Tibial nerve (tissue), 4 donors: Measurements from ENCODE around the gene WDR82. TPM values are rescaled to one million over a fixed set of nuclear protein-coding genes. Genes with fewer than 3 reads are reported as not detected.

Experiments used
- DNase-seq, 2 donors: peaks; one replicate each; pipeline ENCODE4 v3.0.0-alpha.2; 2019; ENCODE audit warnings: low spot score in 2 of 2
- H3K27ac ChIP-seq, 4 donors: fragments of 200-600 bp; sonication (generic) in 3 of 4; one replicate each; pipeline ENCODE4 v1.5.1; 2017 to 2019; ENCODE audit warnings: mild to moderate bottlenecking in 1 of 4
- H3K27me3 ChIP-seq, 2 donors: fragments of 200-600 bp; sonication (generic) in 1 of 2; one replicate each; pipeline versions ENCODE4 v1.5.1 to v1.6.0; 2017 to 2019
- H3K36me3 ChIP-seq, 3 donors: fragments of 200-600 bp; sonication (generic); one replicate each; pipeline ENCODE4 v1.5.1; 2018 to 2019
- H3K4me1 ChIP-seq, 4 donors: fragments of 200-600 bp; sonication (generic) in 3 of 4; one replicate each; pipeline ENCODE4 v1.5.1; 2017 to 2019
- H3K4me3 ChIP-seq, 4 donors: fragments of 200-600 bp; sonication (generic) in 3 of 4; one replicate each; pipeline ENCODE4 v1.5.1; 2017 to 2019; ENCODE audit warnings: mild to moderate bottlenecking in 1 of 4, moderate library complexity in 1 of 4
- H3K9me3 ChIP-seq, 4 donors: fragments of 200-600 bp; sonication (generic) in 3 of 4; one replicate each; pipeline ENCODE4 v1.5.1; 2017 to 2019
- CTCF ChIP-seq, 5 experiments: fragments of 200-600 bp in 3 of 5; fragments of 450-650 bp in 2 of 5; sonication (generic) in 3 of 5; IDR thresholded peaks; one replicate each; pipeline ENCODE4 v1.5.1; 2016 to 2019; ENCODE audit warnings: antibody characterized with exemption in 5 of 5, mild to moderate bottlenecking in 3 of 5, moderate library complexity in 2 of 5
- EP300 ChIP-seq, 2 donors: sonication (generic); formaldehyde crosslinking; IDR thresholded peaks; one replicate each; pipeline ENCODE4 v1.6.1; 2017; ENCODE audit warnings: antibody characterized with exemption in 2 of 2, mild to moderate bottlenecking in 1 of 2
- POLR2A ChIP-seq, 2 donors: fragments of 450-650 bp; IDR thresholded peaks; one replicate each; pipeline ENCODE4 v1.6.1; 2017; ENCODE audit warnings: antibody characterized with exemption in 2 of 2, mild to moderate bottlenecking in 2 of 2, moderate library complexity in 2 of 2
- WGBS, 2 donors: methylation state at CpG; one replicate each; pipeline ENCODE4 v1.1.5; 2018; 5-methylcytosine and 5-hydroxymethylcytosine counted together
- total RNA-seq, 4 donors: library from RNA; depleted of rRNA; stranded (reverse); fragments of >200 nt; gene quantifications; one replicate each; pipeline ENCODE4 v1.1.0, GENCODE V29; 2016

WDR82 gene
- total RNA-seq, 4 donors from 2014 or later: 42.1 to 52.9 (median 48.6) TPM

- no peak for DNase-seq
- no peaks in the 10 kb centered on the region for H3K9me3 ChIP-seq
- 87 to 93% methylated on average over 5 of the region's 5 CpGs for WGBS, 2 donors
- no peak overlapping the region for H3K4me3 ChIP-seq
- no peaks in the 10 kb centered on the region for H3K27me3 ChIP-seq
- peaks cover 0 to 63% (median 11%) of the 10 kb centered on the region in 3 donors for H3K36me3 ChIP-seq
- no peak for TF ChIP-seq POLR2A (IDR thresholded peaks at IDR 0.05)
- peaks cover 0 to 30% (median 2%) of the 10 kb centered on the region in 4 donors for H3K4me1 ChIP-seq
- H3K27ac ChIP-seq: no peak overlapping the region
Observed at GRCh38 chr3:52295671-52296208, 17.3 kb upstream of the WDR82 start.

GRCh38 chr3:52294320-52295150 is 16.1 kb upstream of the WDR82 start:
- peaks cover 0 to 68% (median 11%) of the 10 kb centered on the region in 3 donors for H3K36me3 ChIP-seq
- H3K9me3 ChIP-seq: no peaks in the 10 kb centered on the region
- H3K27ac ChIP-seq: no peak overlapping the region
- no peaks in the 10 kb centered on the region for H3K27me3 ChIP-seq
- peaks cover 0 to 22% (median 0%) of the 10 kb centered on the region in 4 donors for H3K4me1 ChIP-seq
- TF ChIP-seq EP300 (IDR thresholded peaks at IDR 0.05): no peak
- no peak for TF ChIP-seq CTCF (IDR thresholded peaks at IDR 0.05)
- TF ChIP-seq POLR2A (IDR thresholded peaks at IDR 0.05): no peak
- no peak overlapping the region for H3K4me3 ChIP-seq
- 70 to 76% methylated on average over 11 of the region's 11 CpGs for WGBS, 2 donors
- no peak for DNase-seq

GRCh38 chr3:52293491-52294319 is 15.3 kb upstream of the WDR82 start:
- 77 to 82% methylated on average over 16 to 17 of the region's 17 CpGs for WGBS, 2 donors
- Histone ChIP-seq H3K4me3 (no peak overlapping the region), H3K27me3 (no peaks in the 10 kb centered on the region), H3K27ac (no peak overlapping the region), H3K36me3 (peaks cover 0 to 68% (median 11%) of the 10 kb centered on the region in 3 donors), H3K9me3 (no peaks in the 10 kb centered on the region), H3K4me1 (peaks cover 0 to 22% (median 4%) of the 10 kb centered on the region in 4 donors)
- no peak for TF ChIP-seq EP300 (IDR thresholded peaks at IDR 0.05)
- TF ChIP-seq CTCF (IDR thresholded peaks at IDR 0.05): no peak
- no peak for TF ChIP-seq POLR2A (IDR thresholded peaks at IDR 0.05)
- DNase-seq: no peak

- H3K4me1 ChIP-seq: peaks cover 0 to 16% (median 6%) of the 10 kb centered on the region in 4 donors
- DNase-seq: no peak
Observed at GRCh38 chr3:52292247-52293065, 14.0 kb upstream of the WDR82 start.

More at GRCh38 chr3:52292247-52293065, 14.0 kb upstream of the WDR82 start:
- peaks cover 0 to 67% (median 11%) of the 10 kb centered on the region in 3 donors for H3K36me3 ChIP-seq
- H3K9me3 ChIP-seq: no peaks in the 10 kb centered on the region
- H3K27ac ChIP-seq: no peak overlapping the region
- 91 to 98% methylated on average over 17 to 20 of the region's 20 CpGs for WGBS, 2 donors
- H3K4me3 ChIP-seq: no peak overlapping the region
- no peaks in the 10 kb centered on the region for H3K27me3 ChIP-seq
- TF ChIP-seq POLR2A (IDR thresholded peaks at IDR 0.05) (no peak), EP300 (IDR thresholded peaks at IDR 0.05) (no peak), CTCF (IDR thresholded peaks at IDR 0.05) (no peak)
